Measurements from ENCODE around the gene GAS2L2.

The GAS2L2 gene

DNA sequence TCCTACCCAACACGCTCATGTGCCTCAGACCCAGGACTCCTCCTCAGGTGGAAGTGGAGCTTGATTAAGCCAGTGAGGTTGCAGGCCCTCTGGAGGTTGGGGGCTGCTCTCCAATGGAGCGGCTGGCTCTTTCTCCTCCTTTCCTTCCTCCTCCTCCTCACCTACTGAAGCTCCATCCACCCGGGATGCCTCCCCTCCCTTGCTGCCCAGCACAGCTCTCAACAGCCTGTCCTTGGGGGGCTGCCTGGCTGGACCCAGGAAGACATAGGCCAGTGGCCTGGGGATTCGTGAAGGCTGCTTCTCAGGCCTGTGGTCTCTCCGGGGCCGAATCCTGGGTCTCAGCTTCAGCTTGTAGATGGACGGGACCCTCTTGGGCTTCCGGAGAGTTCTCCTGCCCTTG is 8.2 kb downstream of the GAS2L2 start:
- DNase-seq, result no peak

- no peak for DNase-seq
Observed at GRCh38 chr17:35743626-35744328, 9.3 kb downstream of the GAS2L2 start.

- DNase-seq, result no peak
Observed at GRCh38 chr17:35742896-35743477, 10.1 kb downstream of the GAS2L2 start.

DNA sequence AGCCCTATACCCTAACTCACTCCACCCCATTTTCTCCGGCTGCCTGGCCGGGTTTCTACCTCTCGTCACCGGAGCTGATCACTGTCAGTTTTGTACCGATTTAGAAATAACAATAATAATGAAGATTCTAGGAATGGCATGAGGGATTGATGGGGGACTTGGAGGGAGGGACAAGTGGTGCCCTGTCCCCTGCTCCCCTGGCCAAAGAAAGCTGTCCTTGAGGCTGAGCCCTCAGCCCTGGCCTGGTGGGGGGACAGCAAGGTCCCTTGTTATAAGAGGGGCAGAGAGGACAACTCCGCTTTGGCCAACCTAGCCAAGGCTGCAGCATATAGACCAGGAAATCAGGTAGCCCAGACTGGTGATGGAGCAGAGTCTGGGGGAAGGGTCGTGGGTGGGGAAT is 10.5 kb downstream of the GAS2L2 start:
- DNase-seq, result no peak

DNA sequence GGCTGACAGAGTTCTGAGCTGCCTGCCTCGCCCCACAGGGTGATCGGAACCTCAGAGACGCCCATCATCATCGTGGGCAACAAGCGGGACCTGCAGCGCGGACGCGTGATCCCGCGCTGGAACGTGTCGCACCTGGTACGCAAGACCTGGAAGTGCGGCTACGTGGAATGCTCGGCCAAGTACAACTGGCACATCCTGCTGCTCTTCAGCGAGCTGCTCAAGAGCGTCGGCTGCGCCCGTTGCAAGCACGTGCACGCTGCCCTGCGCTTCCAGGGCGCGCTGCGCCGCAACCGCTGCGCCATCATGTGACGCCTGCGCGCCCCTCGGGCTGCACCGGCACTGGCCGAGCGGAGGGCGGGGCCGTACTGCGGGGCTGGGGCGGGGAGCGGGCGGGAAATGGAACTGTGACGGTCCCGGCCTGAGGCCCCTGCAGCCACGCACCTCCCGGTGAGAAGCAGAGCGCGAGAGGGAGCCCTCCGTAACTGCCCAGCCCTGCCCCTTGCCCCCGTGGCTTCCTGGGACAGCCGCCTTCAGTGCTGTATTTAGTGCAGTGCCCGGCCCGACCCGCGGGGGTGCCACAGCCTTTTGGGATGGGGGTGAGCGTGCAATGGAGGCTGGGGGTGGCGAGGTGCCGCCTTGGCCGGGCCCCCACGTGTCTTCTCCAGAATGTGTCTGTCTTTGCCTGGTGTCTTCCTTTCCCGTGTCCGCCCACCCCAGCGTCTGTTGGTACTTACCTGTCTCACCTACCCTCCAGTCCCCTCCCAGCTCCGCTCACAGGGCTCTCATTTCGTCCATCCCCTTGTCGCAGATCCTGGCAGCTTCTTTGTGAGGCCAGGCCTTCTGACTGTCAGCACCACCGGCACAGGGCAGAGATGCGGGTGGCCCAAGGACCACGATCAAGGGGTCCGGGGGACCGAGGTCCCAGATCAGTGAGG is 11.8 kb downstream of the GAS2L2 start:
- DNase-seq, result no peak

DNA sequence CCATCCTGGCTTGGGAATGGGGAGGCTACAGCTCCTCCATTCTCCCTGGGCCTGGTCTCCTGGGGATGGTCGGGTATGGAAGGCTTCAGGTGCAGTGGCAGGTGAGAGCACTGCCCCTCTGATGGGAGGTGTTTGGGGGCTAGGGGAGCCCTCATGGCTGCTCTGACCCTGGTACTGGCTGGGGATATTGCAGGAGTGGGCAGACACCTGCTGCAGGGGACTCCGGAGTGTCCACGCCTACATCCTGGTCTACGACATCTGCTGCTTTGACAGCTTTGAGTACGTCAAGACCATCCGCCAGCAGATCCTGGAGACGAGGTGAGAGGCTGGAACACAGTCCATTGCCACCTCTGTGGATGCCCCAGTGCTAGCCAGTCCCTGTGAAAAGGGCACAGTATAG is 12.8 kb downstream of the GAS2L2 start:
- no peak for DNase-seq

- DNase-seq, result no peak
Observed at GRCh38 chr17:35738519-35739133, 14.4 kb downstream of the GAS2L2 start.

GRCh38 chr17:35736236-35736635 is 16.8 kb downstream of the GAS2L2 start:
- no peak for DNase-seq

- no peak for DNase-seq
Observed at GRCh38 chr17:35735036-35735805, 17.8 kb downstream of the GAS2L2 start.

- no peak for DNase-seq
Observed at GRCh38 chr17:35734396-35734795, 18.6 kb downstream of the GAS2L2 start.

DNA sequence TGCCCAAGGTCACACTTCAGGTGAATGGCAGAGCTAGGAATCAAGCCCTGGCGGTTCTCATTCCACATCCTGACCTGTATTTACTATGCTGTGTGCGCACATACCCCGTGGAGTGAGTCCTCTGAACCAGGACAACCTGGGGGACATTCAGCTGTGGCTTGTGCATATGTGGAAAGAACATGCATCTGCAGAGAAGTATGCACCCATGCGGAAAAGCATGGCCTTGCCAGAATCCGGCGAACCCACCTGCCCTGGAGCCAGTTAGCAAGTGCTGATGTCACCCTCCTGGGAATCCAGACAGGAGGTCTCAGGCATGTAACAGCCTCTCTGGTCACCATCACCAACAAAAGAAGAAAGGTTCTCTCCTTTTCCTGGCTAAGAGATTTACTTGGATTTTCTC is 19.7 kb downstream of the GAS2L2 start:
- peak; percentile 28 for DNase-seq

DNA sequence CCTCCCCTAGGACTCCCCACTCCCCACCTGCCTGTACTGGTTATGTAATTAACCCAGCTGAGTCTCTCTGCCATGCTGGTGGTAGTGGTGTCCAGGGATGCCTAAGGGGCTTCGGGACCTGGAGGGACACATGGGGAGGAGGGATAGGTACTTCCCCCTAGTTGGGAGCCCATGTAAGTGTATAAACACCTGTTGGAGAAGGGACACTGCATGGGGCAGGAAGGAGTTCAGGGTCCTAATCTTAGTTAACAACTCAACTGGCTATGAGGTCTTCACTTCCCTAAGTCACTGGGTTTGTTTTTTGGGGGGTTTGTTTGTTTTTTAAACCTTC is 20.3 kb downstream of the GAS2L2 start:
- no peak for DNase-seq

DNA sequence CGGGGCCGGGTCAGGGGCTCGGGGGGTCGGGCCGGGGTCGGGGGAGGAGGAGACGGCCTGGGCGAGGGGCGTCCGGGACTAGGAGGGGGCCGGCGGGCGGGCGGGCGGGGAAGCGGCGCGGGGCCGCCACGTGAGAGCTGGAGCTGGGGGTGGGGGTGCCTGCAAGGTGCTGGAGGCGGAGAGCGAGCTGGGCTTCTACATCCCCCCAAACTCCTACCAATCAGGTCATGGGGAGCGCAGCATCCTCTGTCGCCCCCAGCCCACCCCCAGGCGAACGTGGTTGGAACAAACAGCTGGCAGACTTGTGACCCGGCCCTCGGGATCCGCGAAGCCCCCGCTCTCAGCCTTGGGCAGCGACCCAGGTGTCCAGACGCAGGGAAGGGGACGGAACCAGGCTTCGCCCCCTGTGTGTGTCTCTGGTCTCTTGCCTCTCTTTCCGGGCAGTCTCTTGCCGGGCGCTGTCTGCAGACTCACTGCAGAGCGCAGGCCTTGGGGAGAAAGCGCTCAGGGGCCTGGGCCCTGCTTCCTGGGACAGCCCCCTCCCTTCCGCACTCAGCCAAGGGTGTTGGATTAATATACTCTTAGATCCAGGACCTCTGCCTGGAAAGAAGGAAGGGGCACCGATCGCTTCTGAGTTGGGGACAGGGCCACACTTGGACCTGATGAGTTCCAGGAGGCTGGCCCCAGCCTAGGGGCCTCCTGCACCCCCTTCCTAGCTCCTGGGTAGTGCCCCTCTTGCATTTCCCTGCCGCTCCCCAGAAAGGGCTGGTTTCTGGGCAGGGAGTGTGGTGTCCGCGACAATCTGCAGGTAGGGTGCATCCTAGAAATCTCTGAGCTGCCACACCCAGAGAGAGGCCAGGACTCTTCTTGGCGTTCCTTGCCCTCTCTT is 20.9 kb downstream of the GAS2L2 start:
- DNase-seq, result peak; percentile 13

DNA sequence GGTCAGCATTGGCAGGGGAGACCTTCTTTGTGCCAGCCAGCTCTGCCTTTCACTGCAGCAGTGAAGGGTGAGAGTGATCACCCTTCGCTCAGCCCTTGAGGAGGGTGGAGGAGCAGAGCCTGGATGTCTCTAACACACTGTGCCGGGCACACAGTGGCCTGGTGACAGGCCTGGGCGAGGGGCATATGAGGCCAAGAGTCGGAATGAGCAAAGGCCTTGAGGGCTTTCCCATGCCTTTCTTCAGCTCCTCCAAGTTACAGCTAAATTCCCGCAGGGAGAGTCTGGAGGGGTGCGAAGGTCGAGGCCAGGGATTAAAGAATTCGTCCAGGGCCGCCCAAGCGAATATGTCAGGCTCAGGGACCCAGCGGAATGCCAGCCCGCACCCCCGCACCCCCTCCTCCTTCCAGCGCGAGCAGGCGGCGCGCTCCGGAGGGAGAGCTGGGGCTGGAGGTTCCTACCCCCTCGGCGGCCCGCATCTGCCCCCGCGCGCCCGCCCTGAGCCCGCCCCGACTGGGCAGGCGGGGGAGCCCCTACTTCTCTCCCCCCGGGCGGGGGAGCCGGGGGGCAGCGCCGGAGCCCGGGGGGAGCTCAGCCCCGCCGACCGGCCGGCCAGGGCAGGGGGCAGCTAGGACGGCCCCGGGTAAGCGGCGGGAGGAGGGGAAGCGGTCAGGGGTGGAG is 21.7 kb downstream of the GAS2L2 start, which contains the start of gene RASL10B:
RASL10B (plus strand) TSS at position 401 of the 678 bp plus-strand sequence. CDS start 3,546 bp downstream, outside the sequence.
- peak; percentile 46 for DNase-seq

- DNase-seq, result no peak
Observed at GRCh38 chr17:35730400-35731005, 22.5 kb downstream of the GAS2L2 start.

- peak; percentile 39 for DNase-seq
Observed at GRCh38 chr17:35729405-35729833, 23.6 kb downstream of the GAS2L2 start.

DNA sequence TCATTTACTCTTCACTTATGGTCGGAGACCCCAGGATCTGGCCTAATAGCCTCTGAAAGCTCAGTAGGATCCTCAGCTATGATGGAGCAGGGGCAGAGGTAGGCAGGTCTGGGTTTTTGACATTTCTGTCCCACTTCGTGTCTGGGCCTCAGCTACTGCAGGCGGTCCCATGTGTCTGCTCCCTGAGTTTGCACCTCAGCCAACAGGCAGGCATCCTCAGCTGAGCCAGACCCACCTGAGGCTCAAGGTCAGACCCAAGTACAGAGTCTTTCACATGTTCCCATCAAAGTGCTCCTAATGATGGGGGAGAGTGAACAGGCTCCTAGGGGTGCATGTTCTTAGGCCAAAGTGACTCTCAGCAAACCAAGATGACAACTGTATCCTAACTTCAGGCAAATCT is 24.5 kb downstream of the GAS2L2 start:
- DNase-seq, result no peak

GRCh38 chr17:35727635-35728034 is 25.4 kb downstream of the GAS2L2 start:
- no peak for DNase-seq

DNA sequence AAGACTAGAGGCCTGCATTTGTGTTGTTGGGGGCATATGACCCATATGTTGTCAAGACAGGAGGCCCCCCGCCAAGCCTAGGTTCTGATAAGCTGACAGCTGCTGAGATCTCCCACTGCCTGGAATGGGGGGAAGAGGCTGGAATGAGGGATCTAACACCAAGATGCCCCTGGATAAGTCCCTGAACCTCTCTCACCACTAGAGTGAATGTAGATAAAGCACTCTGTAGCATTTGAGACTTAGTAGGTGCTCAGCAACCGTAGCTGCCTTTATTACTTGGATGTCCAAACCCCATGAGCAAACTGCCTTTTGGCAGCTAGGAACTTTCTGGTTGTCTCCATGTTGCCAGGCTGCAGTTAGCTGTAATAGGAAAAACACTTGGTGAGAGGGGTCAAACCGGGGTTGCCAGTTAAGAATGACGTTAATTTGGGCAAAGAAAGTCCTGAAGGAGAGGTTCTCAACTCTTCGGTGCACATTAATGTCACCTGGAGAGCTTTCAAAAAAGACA is 26.0 kb downstream of the GAS2L2 start:
- DNase-seq, result peak; percentile 63

Measured in NCI-H2171 treated with DMSO at 0.1 percent for 48 hours (cell line).